ENCODE measurements around the gene ADGRF3. TPM values are rescaled to one million over a fixed set of nuclear protein-coding genes. Genes with fewer than 3 reads are reported as not detected.

The ADGRF3 gene
- total RNA-seq, 2 donors from 2014 or later, result 0.34 TPM; not detected in 1

GRCh38 chr2:26302846-26303245 is 43.7 kb downstream of the ADGRF3 start:
- intact Hi-C loops (cut with DNase I), result no loop called here
- WGBS, result 56% methylated on average over 6 of the region's 6 CpGs

GRCh38 chr2:26300234-26300925 is 46.2 kb downstream of the ADGRF3 start:
- H3K9me3 ChIP-seq, result no peaks in the 10 kb centered on the region
- WGBS, result 15% methylated on average over 22 of the region's 22 CpGs
- no peaks in the 10 kb centered on the region for H3K4me1 ChIP-seq (replicated peaks)
- TF ChIP-seq POLR2A (IDR thresholded peaks at IDR 0.05) (no peak), CTCF (IDR thresholded peaks at IDR 0.05) (no peak), POLR2AphosphoS5 (IDR thresholded peaks at IDR 0.05) (peak; percentile 41)
- peak overlapping the region; percentile 85 to 95 for H3K27ac ChIP-seq
- DNase-seq (ENCODE audit: low spot score), result peak; percentile 73
- intact Hi-C loops (cut with DNase I), result no loop called here
- no peaks in the 10 kb centered on the region for H3K27me3 ChIP-seq (replicated peaks; ENCODE audit: insufficient read depth)
- peak overlapping the region; percentile 31 to 38 for H3K4me3 ChIP-seq
- no peaks in the 10 kb centered on the region for H3K36me3 ChIP-seq

More at GRCh38 chr2:26302846-26303245, 43.7 kb downstream of the ADGRF3 start:
- Histone ChIP-seq H3K27ac (no peak overlapping the region), H3K9me3 (no peaks in the 10 kb centered on the region), H3K4me3 (no peak overlapping the region), H3K36me3 (no peaks in the 10 kb centered on the region), H3K27me3 (replicated peaks; ENCODE audit: insufficient read depth) (no peaks in the 10 kb centered on the region), H3K4me1 (replicated peaks) (no peaks in the 10 kb centered on the region)
- DNase-seq (ENCODE audit: low spot score), result peak; percentile 86
- TF ChIP-seq POLR2AphosphoS5 (IDR thresholded peaks at IDR 0.05) (peak; percentile 85), POLR2A (IDR thresholded peaks at IDR 0.05) (no peak)

- under 1% methylated on average over 9 of the region's 9 CpGs for WGBS
Observed at GRCh38 chr2:26299471-26300101, 47.0 kb downstream of the ADGRF3 start.

GRCh38 chr2:26298638-26299393 is 47.8 kb downstream of the ADGRF3 start:
- intact Hi-C loops (cut with DNase I), result loop anchor here (5.0 kb wide), 1 partner anchor 52 kb away; no protein-coding TSS in a partner anchor

More at GRCh38 chr2:26299471-26300101, 47.0 kb downstream of the ADGRF3 start:
- intact Hi-C loops (cut with DNase I), result loop anchor here (5.0 kb wide), 1 partner anchor 52 kb away; no protein-coding TSS in a partner anchor
- no peaks in the 10 kb centered on the region for H3K4me1 ChIP-seq (replicated peaks)
- DNase-seq (ENCODE audit: low spot score), result no peak
- H3K27me3 ChIP-seq (replicated peaks; ENCODE audit: insufficient read depth), result no peaks in the 10 kb centered on the region
- H3K27ac ChIP-seq, result peak overlapping the region; percentile 85 to 95
- TF ChIP-seq POLR2AphosphoS5 (IDR thresholded peaks at IDR 0.05) (peak; percentile 27), CTCF (IDR thresholded peaks at IDR 0.05) (no peak), POLR2A (IDR thresholded peaks at IDR 0.05) (peak; percentile 14)
- H3K9me3 ChIP-seq, result no peaks in the 10 kb centered on the region
- no peaks in the 10 kb centered on the region for H3K36me3 ChIP-seq
- peak overlapping the region; percentile 31 to 38 for H3K4me3 ChIP-seq

More at GRCh38 chr2:26298638-26299393, 47.8 kb downstream of the ADGRF3 start:
- DNase-seq (ENCODE audit: low spot score), result peak; percentile 46
- no peaks in the 10 kb centered on the region for H3K27me3 ChIP-seq (replicated peaks; ENCODE audit: insufficient read depth)
- H3K4me3 ChIP-seq, result peak overlapping the region; percentile 31 to 38
- WGBS, result 4% methylated on average over 30 of the region's 30 CpGs
- no peaks in the 10 kb centered on the region for H3K9me3 ChIP-seq
- peak overlapping the region; percentile 85 to 95 for H3K27ac ChIP-seq
- no peaks in the 10 kb centered on the region for H3K4me1 ChIP-seq (replicated peaks)
- TF ChIP-seq POLR2AphosphoS5 (IDR thresholded peaks at IDR 0.05), result peak; percentile 15
- TF ChIP-seq CTCF (IDR thresholded peaks at IDR 0.05), result no peak
- peak; percentile 39 for TF ChIP-seq POLR2A (IDR thresholded peaks at IDR 0.05)
- no peaks in the 10 kb centered on the region for H3K36me3 ChIP-seq
